ENCODE measurements around the gene SCPEP1.

Gene SCPEP1

DNA sequence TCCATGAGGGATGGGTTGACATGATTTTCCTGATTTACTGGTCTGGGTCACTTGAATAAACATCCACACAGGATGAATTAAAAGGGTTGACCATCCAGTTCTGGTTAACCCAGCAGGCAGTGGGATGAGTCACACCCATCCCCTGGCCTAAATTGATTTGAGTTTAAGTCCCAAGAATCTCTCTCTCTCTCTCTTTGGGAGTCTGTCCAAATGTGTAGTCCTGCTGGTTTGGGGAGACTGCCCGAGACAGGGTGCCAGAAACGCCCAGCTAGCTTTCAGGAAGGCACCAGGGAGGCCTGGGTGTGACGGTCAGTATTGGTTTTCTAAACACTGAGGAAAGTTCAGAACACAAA is 38.8 kb downstream of the SCPEP1 start:
- no peaks in the 10 kb centered on the region for H3K9me2 ChIP-seq (replicated peaks; ENCODE audit: insufficient read depth, low read length)
- TF ChIP-seq, protein P1, sequence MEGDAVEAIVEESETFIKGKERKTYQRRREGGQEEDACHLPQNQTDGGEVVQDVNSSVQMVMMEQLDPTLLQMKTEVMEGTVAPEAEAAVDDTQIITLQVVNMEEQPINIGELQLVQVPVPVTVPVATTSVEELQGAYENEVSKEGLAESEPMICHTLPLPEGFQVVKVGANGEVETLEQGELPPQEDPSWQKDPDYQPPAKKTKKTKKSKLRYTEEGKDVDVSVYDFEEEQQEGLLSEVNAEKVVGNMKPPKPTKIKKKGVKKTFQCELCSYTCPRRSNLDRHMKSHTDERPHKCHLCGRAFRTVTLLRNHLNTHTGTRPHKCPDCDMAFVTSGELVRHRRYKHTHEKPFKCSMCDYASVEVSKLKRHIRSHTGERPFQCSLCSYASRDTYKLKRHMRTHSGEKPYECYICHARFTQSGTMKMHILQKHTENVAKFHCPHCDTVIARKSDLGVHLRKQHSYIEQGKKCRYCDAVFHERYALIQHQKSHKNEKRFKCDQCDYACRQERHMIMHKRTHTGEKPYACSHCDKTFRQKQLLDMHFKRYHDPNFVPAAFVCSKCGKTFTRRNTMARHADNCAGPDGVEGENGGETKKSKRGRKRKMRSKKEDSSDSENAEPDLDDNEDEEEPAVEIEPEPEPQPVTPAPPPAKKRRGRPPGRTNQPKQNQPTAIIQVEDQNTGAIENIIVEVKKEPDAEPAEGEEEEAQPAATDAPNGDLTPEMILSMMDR (IDR thresholded peaks at IDR 0.05; ENCODE audit: insufficient read depth, low read length, poor library complexity, severe bottlenecking), result no peak
- TF ChIP-seq EZH2phosphoT487 (conservative IDR thresholded peaks at IDR 0.05; ENCODE audit: low read length), result no peak
- no peaks in the 10 kb centered on the region for H4K20me1 ChIP-seq (ENCODE audit: low read depth, low read length)
- no peaks in the 10 kb centered on the region for H3K36me3 ChIP-seq (ENCODE audit: low read length)
- H3K9ac ChIP-seq (ENCODE audit: low read length), result no peak overlapping the region
- no peak overlapping the region for H3K4me3 ChIP-seq (ENCODE audit: insufficient read depth, low read length, poor library complexity, severe bottlenecking)
- H3K27ac ChIP-seq (ENCODE audit: low read depth, low read length), result no peak overlapping the region
- no peaks in the 10 kb centered on the region for H3K27me3 ChIP-seq (ENCODE audit: low read length)
- no peak overlapping the region for H2AFZ ChIP-seq (ENCODE audit: low read depth, low read length, severe bottlenecking)
- no peaks in the 10 kb centered on the region for H3F3A ChIP-seq (ENCODE audit: insufficient read depth)
- H3K9me3 ChIP-seq (ENCODE audit: insufficient read depth, low read length), result no peaks in the 10 kb centered on the region
- H3K79me2 ChIP-seq (ENCODE audit: insufficient read depth, low read length), result no peaks in the 10 kb centered on the region
- no peak overlapping the region for H3K4me2 ChIP-seq (ENCODE audit: low read depth, low read length, poor library complexity, severe bottlenecking)

DNA sequence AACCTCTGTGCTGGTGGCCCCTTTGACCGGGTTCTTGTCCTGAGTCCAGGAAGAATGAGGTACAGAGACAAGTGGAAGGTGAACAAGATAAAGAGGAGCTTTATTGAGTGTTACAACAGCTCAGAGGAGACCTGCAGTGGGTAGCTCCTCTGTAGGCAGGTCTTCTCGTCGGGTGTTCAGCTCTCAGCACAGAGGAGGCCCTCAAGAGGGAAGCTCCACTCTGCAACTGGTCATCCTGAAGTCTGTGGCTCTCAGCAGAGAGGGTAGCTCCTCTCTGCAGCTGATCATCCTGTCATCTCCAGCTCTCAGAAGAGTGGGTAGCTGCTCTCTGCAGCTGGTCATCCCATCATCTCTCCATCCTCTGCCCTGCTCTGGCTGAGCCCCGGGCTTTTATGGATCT is 39.7 kb downstream of the SCPEP1 start:
- H3K36me3 ChIP-seq (ENCODE audit: low read length), result no peaks in the 10 kb centered on the region
- H3K9me3 ChIP-seq (ENCODE audit: insufficient read depth, low read length), result no peaks in the 10 kb centered on the region
- H3K79me2 ChIP-seq (ENCODE audit: insufficient read depth, low read length), result no peaks in the 10 kb centered on the region
- no peak overlapping the region for H3K4me2 ChIP-seq (ENCODE audit: low read depth, low read length, poor library complexity, severe bottlenecking)
- H3K9ac ChIP-seq (ENCODE audit: low read length), result no peak overlapping the region
- TF ChIP-seq, protein P1 (IDR thresholded peaks at IDR 0.05; ENCODE audit: insufficient read depth, low read length, poor library complexity, severe bottlenecking), result no peak
- no peak for TF ChIP-seq EZH2phosphoT487 (conservative IDR thresholded peaks at IDR 0.05; ENCODE audit: low read length)
- H3K27ac ChIP-seq (ENCODE audit: low read depth, low read length), result no peak overlapping the region
- H3K27me3 ChIP-seq (ENCODE audit: low read length), result no peaks in the 10 kb centered on the region
- no peak overlapping the region for H2AFZ ChIP-seq (ENCODE audit: low read depth, low read length, severe bottlenecking)
- no peaks in the 10 kb centered on the region for H4K20me1 ChIP-seq (ENCODE audit: low read depth, low read length)
- H3K4me3 ChIP-seq (ENCODE audit: insufficient read depth, low read length, poor library complexity, severe bottlenecking), result no peak overlapping the region
- no peaks in the 10 kb centered on the region for H3K9me2 ChIP-seq (replicated peaks; ENCODE audit: insufficient read depth, low read length)
- no peaks in the 10 kb centered on the region for H3F3A ChIP-seq (ENCODE audit: insufficient read depth)

DNA sequence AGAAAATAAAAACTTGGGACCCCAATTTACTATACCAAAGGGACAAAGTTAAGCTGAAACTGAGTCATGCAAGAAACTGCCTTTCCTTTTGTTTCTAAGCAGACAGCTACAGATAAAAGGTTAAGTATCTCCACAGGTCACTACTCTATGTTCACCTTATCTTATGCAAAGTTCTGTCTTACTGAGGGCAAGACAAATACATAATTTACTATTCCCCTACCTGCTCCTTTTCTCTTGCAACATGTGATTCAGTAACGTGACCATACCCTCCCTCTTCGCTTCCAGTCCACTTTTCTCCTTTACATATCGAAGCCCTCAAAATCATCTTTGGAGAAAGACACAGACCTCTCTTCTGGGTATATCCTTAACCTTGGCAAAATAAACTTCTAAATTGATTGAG is 42.3 kb downstream of the SCPEP1 start:
- H3K9me3 ChIP-seq (ENCODE audit: insufficient read depth, low read length), result no peaks in the 10 kb centered on the region
- no peak overlapping the region for H3K9ac ChIP-seq (ENCODE audit: low read length)
- H3K9me2 ChIP-seq (replicated peaks; ENCODE audit: insufficient read depth, low read length), result no peaks in the 10 kb centered on the region
- H2AFZ ChIP-seq (ENCODE audit: low read depth, low read length, severe bottlenecking), result no peak overlapping the region
- no peaks in the 10 kb centered on the region for H3F3A ChIP-seq (ENCODE audit: insufficient read depth)
- no peaks in the 10 kb centered on the region for H3K36me3 ChIP-seq (ENCODE audit: low read length)
- H4K20me1 ChIP-seq (ENCODE audit: low read depth, low read length), result no peaks in the 10 kb centered on the region
- no peak overlapping the region for H3K27ac ChIP-seq (ENCODE audit: low read depth, low read length)
- no peak overlapping the region for H3K4me3 ChIP-seq (ENCODE audit: insufficient read depth, low read length, poor library complexity, severe bottlenecking)
- no peaks in the 10 kb centered on the region for H3K79me2 ChIP-seq (ENCODE audit: insufficient read depth, low read length)
- TF ChIP-seq, protein P1 (IDR thresholded peaks at IDR 0.05; ENCODE audit: insufficient read depth, low read length, poor library complexity, severe bottlenecking), result no peak
- no peak for TF ChIP-seq EZH2phosphoT487 (conservative IDR thresholded peaks at IDR 0.05; ENCODE audit: low read length)
- no peaks in the 10 kb centered on the region for H3K27me3 ChIP-seq (ENCODE audit: low read length)
- H3K4me2 ChIP-seq (ENCODE audit: low read depth, low read length, poor library complexity, severe bottlenecking), result no peak overlapping the region

Measured in SU-DHL-6 (cell line).